GM19023 (cell line): ENCODE measurements around the gene CDH13.

Experiments
- ATAC-seq: cut with Tn5 transposase; IDR thresholded peaks from one replicate; pipeline ENCODE4 v1.9.1; 2021; ENCODE audit warnings: mild to moderate bottlenecking, moderate library complexity; ENCODE audit not compliant: unreplicated experiment

The CDH13 gene

GRCh38 chr16:82876951-82877350 is 250.2 kb downstream of the CDH13 start:
- ATAC-seq: no peak

GRCh38 chr16:82878466-82878865 is 251.7 kb downstream of the CDH13 start:
- ATAC-seq: no peak

- ATAC-seq: no peak
These were observed 253.6 kb downstream of the CDH13 start for GRCh38 chr16:82880346-82880745.

- ATAC-seq: no peak
These were observed 254.7 kb downstream of the CDH13 start for GRCh38 chr16:82881516-82881915.

GRCh38 chr16:82882226-82882625 is 255.5 kb downstream of the CDH13 start:
- ATAC-seq: no peak

- ATAC-seq: no peak
These were observed 256.4 kb downstream of the CDH13 start for GRCh38 chr16:82882982-82883835.

- ATAC-seq: no peak
These were observed 257.6 kb downstream of the CDH13 start for GRCh38 chr16:82884320-82884898.

- ATAC-seq: no peak
These were observed 259.4 kb downstream of the CDH13 start for GRCh38 chr16:82886146-82886545.

- ATAC-seq: no peak
These were observed 261.8 kb downstream of the CDH13 start for GRCh38 chr16:82888591-82889001.

GRCh38 chr16:82891424-82891823 is 264.7 kb downstream of the CDH13 start:
- ATAC-seq: no peak

GRCh38 chr16:82891918-82892317 is 265.1 kb downstream of the CDH13 start:
- no peak for ATAC-seq

- no peak for ATAC-seq
These were observed 265.6 kb downstream of the CDH13 start for GRCh38 chr16:82892324-82892723.

- ATAC-seq: no peak
These were observed 269.1 kb downstream of the CDH13 start for GRCh38 chr16:82895843-82896242.

GRCh38 chr16:82899006-82899405 is 272.2 kb downstream of the CDH13 start:
- ATAC-seq: no peak

- ATAC-seq: no peak
These were observed 273.1 kb downstream of the CDH13 start for GRCh38 chr16:82899731-82900450.

GRCh38 chr16:82900559-82900958 is 273.8 kb downstream of the CDH13 start:
- ATAC-seq: no peak

GRCh38 chr16:82911925-82912324 is 285.2 kb downstream of the CDH13 start:
- no peak for ATAC-seq

- ATAC-seq: no peak
These were observed 288.5 kb downstream of the CDH13 start for GRCh38 chr16:82915139-82915824.

GRCh38 chr16:82917886-82918595 is 291.3 kb downstream of the CDH13 start:
- ATAC-seq: no peak

- ATAC-seq: no peak
These were observed 297.5 kb downstream of the CDH13 start for GRCh38 chr16:82924075-82924854.
